ENCODE data around the gene EXOC8. TPM values are rescaled to one million over a fixed set of nuclear protein-coding genes. Genes with fewer than 3 reads are reported as not detected.

EXOC8 gene
- total and polyA plus RNA-seq, 2 experiments from 2014 or later, result 2.3 to 14.4 TPM

DNA sequence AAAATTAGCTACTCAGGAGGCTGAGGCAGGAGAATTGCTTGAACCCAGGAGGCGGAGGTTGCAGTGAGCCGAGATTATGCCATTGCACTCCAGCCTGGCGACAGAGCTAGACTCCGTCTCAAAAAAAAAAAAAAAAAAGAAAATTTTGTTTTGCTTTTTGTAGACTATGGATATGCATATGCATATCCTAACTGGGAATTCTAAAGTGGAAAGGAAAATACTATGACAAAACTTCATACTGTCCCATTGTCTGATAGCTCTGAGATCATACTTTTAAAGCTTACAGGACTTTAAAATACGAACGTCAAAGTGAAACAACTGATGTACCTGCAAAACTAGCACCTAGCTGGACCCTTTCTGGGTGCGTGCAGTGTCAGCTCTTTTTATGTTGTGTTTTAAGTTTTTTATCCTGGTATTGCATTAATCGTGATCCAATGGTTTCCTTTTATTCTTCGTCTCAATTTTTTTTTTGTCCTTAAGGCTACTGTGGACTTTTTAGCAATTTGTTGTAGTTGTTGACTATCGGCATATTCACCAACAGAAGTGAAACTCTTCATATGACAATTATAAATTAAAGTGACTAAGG, 19.6 kb upstream of the EXOC8 start (continued):
- TF ChIP-seq, protein P1, sequence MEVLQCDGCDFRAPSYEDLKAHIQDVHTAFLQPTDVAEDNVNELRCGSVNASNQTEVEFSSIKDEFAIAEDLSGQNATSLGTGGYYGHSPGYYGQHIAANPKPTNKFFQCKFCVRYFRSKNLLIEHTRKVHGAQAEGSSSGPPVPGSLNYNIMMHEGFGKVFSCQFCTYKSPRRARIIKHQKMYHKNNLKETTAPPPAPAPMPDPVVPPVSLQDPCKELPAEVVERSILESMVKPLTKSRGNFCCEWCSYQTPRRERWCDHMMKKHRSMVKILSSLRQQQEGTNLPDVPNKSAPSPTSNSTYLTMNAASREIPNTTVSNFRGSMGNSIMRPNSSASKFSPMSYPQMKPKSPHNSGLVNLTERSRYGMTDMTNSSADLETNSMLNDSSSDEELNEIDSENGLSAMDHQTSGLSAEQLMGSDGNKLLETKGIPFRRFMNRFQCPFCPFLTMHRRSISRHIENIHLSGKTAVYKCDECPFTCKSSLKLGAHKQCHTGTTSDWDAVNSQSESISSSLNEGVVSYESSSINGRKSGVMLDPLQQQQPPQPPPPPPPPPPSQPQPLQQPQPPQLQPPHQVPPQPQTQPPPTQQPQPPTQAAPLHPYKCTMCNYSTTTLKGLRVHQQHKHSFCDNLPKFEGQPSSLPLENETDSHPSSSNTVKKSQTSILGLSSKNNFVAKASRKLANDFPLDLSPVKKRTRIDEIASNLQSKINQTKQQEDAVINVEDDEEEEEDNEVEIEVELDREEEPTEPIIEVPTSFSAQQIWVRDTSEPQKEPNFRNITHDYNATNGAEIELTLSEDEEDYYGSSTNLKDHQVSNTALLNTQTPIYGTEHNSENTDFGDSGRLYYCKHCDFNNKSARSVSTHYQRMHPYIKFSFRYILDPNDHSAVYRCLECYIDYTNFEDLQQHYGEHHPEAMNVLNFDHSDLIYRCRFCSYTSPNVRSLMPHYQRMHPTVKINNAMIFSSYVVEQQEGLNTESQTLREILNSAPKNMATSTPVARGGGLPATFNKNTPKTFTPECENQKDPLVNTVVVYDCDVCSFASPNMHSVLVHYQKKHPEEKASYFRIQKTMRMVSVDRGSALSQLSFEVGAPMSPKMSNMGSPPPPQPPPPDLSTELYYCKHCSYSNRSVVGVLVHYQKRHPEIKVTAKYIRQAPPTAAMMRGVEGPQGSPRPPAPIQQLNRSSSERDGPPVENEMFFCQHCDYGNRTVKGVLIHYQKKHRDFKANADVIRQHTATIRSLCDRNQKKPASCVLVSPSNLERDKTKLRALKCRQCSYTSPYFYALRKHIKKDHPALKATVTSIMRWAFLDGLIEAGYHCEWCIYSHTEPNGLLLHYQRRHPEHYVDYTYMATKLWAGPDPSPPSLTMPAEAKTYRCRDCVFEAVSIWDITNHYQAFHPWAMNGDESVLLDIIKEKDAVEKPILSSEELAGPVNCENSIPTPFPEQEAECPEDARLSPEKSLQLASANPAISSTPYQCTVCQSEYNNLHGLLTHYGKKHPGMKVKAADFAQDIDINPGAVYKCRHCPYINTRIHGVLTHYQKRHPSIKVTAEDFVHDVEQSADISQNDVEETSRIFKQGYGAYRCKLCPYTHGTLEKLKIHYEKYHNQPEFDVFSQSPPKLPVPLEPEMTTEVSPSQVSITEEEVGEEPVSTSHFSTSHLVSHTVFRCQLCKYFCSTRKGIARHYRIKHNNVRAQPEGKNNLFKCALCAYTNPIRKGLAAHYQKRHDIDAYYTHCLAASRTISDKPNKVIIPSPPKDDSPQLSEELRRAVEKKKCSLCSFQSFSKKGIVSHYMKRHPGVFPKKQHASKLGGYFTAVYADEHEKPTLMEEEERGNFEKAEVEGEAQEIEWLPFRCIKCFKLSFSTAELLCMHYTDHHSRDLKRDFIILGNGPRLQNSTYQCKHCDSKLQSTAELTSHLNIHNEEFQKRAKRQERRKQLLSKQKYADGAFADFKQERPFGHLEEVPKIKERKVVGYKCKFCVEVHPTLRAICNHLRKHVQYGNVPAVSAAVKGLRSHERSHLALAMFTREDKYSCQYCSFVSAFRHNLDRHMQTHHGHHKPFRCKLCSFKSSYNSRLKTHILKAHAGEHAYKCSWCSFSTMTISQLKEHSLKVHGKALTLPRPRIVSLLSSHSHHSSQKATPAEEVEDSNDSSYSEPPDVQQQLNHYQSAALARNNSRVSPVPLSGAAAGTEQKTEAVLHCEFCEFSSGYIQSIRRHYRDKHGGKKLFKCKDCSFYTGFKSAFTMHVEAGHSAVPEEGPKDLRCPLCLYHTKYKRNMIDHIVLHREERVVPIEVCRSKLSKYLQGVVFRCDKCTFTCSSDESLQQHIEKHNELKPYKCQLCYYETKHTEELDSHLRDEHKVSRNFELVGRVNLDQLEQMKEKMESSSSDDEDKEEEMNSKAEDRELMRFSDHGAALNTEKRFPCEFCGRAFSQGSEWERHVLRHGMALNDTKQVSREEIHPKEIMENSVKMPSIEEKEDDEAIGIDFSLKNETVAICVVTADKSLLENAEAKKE (CRISPR knock-in tag; IDR thresholded peaks at IDR 0.05), result no peak

DNA sequence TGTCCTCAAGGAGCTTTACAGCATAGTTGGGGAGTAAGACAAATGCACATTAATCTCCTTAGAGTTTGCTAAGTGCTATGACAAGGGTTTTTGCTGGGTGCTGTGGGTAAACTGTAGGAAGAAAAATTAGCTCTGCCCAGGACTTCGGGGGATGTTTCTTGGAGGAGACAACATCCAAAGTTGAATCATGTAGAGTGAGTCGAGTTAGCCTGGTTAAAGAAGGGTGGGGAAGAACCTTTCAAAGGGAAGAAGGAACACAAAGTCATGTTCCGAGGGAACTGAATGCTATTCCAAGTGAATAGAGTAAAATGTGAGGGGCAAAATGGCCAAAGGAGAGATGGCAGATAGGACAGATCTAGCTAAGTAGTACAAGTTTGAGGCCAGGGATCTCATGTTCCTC, 17.5 kb upstream of the EXOC8 start:
- Histone ChIP-seq H3K4me2 (no peak overlapping the region), H2AFZ (no peak overlapping the region), H3K27ac (ENCODE audit: low read depth) (no peak overlapping the region), H3K27me3 (ENCODE audit: insufficient read depth) (no peaks in the 10 kb centered on the region), H3K36me3 (ENCODE audit: insufficient read depth) (peaks cover 12% of the 10 kb centered on the region; the same call in 1 of the 2 replicates), H3F3A (replicated peaks; ENCODE audit: low read depth) (no peaks in the 10 kb centered on the region), H3K4me1 (ENCODE audit: insufficient read depth) (no peaks in the 10 kb centered on the region), H3K79me2 (replicated peaks; ENCODE audit: insufficient read depth) (no peaks in the 10 kb centered on the region), H4K20me1 (replicated peaks; ENCODE audit: insufficient read depth) (no peaks in the 10 kb centered on the region; the same call in 1 of the 2 replicates), H3K4me3 (no peak overlapping the region), H3K9me2 (ENCODE audit: insufficient read depth) (no peaks in the 10 kb centered on the region)
- peaks cover 15% of the 10 kb centered on the region; the same call in 2 of the 3 replicates for H3K36me3 Mint-ChIP-seq (ENCODE audit: low read depth)
- no peaks in the 10 kb centered on the region for H3K9me3 Mint-ChIP-seq
- no peak overlapping the region for H3K4me3 Mint-ChIP-seq
- no peak for ATAC-seq
- H3K27ac Mint-ChIP-seq, result 0 out of 2 replicates have a peak overlapping the region, but pooled peaks have one; percentile 50
- DNase-seq (ENCODE audit: low spot score), result no peak
- H3K4me1 Mint-ChIP-seq, result no peaks in the 10 kb centered on the region
- no peaks in the 10 kb centered on the region for H3K27me3 Mint-ChIP-seq (ENCODE audit: insufficient read depth, low read depth, poor library complexity)
- TF ChIP-seq NANOG (IDR thresholded peaks at IDR 0.05; ENCODE audit: borderline replicate concordance), result no peak
- TF ChIP-seq ZNF331 (CRISPR knock-in tag; IDR thresholded peaks at IDR 0.05; ENCODE audit: low read depth), result no peak
- TF ChIP-seq, protein P2, sequence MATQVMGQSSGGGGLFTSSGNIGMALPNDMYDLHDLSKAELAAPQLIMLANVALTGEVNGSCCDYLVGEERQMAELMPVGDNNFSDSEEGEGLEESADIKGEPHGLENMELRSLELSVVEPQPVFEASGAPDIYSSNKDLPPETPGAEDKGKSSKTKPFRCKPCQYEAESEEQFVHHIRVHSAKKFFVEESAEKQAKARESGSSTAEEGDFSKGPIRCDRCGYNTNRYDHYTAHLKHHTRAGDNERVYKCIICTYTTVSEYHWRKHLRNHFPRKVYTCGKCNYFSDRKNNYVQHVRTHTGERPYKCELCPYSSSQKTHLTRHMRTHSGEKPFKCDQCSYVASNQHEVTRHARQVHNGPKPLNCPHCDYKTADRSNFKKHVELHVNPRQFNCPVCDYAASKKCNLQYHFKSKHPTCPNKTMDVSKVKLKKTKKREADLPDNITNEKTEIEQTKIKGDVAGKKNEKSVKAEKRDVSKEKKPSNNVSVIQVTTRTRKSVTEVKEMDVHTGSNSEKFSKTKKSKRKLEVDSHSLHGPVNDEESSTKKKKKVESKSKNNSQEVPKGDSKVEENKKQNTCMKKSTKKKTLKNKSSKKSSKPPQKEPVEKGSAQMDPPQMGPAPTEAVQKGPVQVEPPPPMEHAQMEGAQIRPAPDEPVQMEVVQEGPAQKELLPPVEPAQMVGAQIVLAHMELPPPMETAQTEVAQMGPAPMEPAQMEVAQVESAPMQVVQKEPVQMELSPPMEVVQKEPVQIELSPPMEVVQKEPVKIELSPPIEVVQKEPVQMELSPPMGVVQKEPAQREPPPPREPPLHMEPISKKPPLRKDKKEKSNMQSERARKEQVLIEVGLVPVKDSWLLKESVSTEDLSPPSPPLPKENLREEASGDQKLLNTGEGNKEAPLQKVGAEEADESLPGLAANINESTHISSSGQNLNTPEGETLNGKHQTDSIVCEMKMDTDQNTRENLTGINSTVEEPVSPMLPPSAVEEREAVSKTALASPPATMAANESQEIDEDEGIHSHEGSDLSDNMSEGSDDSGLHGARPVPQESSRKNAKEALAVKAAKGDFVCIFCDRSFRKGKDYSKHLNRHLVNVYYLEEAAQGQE (IDR thresholded peaks at IDR 0.05; ENCODE audit: unreplicated experiment), result no peak
- TF ChIP-seq CREB1 (CRISPR knock-in tag; IDR thresholded peaks at IDR 0.05; ENCODE audit: low read depth), result no peak
- TF ChIP-seq STAT1 (IDR thresholded peaks at IDR 0.05; ENCODE audit: unreplicated experiment), result no peak
- TF ChIP-seq, protein P3, sequence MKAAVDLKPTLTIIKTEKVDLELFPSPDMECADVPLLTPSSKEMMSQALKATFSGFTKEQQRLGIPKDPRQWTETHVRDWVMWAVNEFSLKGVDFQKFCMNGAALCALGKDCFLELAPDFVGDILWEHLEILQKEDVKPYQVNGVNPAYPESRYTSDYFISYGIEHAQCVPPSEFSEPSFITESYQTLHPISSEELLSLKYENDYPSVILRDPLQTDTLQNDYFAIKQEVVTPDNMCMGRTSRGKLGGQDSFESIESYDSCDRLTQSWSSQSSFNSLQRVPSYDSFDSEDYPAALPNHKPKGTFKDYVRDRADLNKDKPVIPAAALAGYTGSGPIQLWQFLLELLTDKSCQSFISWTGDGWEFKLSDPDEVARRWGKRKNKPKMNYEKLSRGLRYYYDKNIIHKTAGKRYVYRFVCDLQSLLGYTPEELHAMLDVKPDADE (IDR thresholded peaks at IDR 0.05), result no peak
- TF ChIP-seq, protein P4, sequence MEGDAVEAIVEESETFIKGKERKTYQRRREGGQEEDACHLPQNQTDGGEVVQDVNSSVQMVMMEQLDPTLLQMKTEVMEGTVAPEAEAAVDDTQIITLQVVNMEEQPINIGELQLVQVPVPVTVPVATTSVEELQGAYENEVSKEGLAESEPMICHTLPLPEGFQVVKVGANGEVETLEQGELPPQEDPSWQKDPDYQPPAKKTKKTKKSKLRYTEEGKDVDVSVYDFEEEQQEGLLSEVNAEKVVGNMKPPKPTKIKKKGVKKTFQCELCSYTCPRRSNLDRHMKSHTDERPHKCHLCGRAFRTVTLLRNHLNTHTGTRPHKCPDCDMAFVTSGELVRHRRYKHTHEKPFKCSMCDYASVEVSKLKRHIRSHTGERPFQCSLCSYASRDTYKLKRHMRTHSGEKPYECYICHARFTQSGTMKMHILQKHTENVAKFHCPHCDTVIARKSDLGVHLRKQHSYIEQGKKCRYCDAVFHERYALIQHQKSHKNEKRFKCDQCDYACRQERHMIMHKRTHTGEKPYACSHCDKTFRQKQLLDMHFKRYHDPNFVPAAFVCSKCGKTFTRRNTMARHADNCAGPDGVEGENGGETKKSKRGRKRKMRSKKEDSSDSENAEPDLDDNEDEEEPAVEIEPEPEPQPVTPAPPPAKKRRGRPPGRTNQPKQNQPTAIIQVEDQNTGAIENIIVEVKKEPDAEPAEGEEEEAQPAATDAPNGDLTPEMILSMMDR (conservative IDR thresholded peaks at IDR 0.05; ENCODE audit: low read depth in 2 of 2), result no peak
- no peak for TF ChIP-seq EZH2phosphoT487 (IDR thresholded peaks at IDR 0.05; ENCODE audit: unreplicated experiment)
- no peak for TF ChIP-seq JUNB (IDR thresholded peaks at IDR 0.05; ENCODE audit: unreplicated experiment)
